K562 (cell line): ENCODE measurements around the gene TENM3. TPM values are rescaled to one million over a fixed set of nuclear protein-coding genes. Genes with fewer than 3 reads are reported as not detected.
A peak's percentile ranks its signal among the peaks of the same experiment; 100 is the strongest.

Source experiments
- ATAC-seq: fragments of 200-7000 bp; cut with Tn5 transposase; 3 replicates; pipeline ENCODE4 v1.9.1; 2020; ENCODE audit warnings: moderate library complexity
- BruUV-seq: library from RNA; stranded (reverse); fragments of 400-500 nt; replicated peaks from 2 replicates; lab custom pipeline; 2021; lab: Mats Ljungman, UMichigan
- CTCF ChIA-PET: fragments of 300-600 bp; formaldehyde crosslinking; extraction: SDS; loops from one replicate; lab custom pipeline; 2021; ENCODE audit warnings: low intra/inter-chr PET ratio; lab: Yijun Ruan, JAX
- POLR2A ChIA-PET: fragments of 300-600, 350-650 bp; sonication (Branson Sonifier 250); formaldehyde crosslinking; extraction: SDS; loops from one replicate; lab custom pipeline; 2021; ENCODE audit warnings: antibody characterized with exemption, inconsistent platforms; lab: Yijun Ruan, JAX
- DNase-seq, 4 experiments: peaks; one replicate each; pipeline versions ENCODE4 v3.0.0 to v3.0.0-alpha.2; 2011 to 2018; ENCODE audit warnings: low spot score in 3 of 4, mixed read lengths in 3 of 4; ENCODE audit errors: extremely low read depth in 1 of 4
- FAIRE-seq: peaks from 2 replicates; lab custom pipeline; 2011; peaks lifted over from hg19 to GRCh38; lab: Jason Lieb, UNC
- H2AFZ ChIP-seq: 2 replicates; pipeline ENCODE4 v1.6.0; 2011; ENCODE audit warnings: low read depth, low read length, control low read depth, inconsistent platforms
- H3K27ac ChIP-seq: fragments of 200-600 bp; 3 replicates; pipeline ENCODE4 v1.8.0; 2011; ENCODE audit warnings: low read depth, mild to moderate bottlenecking, control low read depth, inconsistent platforms, low read length, moderate library complexity, mixed read lengths; ENCODE audit errors: extremely low read depth
- H3K27me3 ChIP-seq, 2 experiments: fragments of 300-600 bp in 1 of 2; 2 replicates in 1 of 2; 3 replicates in 1 of 2; pipeline versions ENCODE4 v1.6.0 to v1.8.0; 2011; ENCODE audit warnings: inconsistent platforms in 2 of 2, low read length in 2 of 2, mild to moderate bottlenecking in 1 of 2, mixed read lengths in 1 of 2, moderate library complexity in 1 of 2; ENCODE audit not compliant: control insufficient read depth in 2 of 2, insufficient read depth in 2 of 2
- H3K36me3 ChIP-seq: fragments of 300-600 bp; 3 replicates; pipeline ENCODE4 v1.8.0; 2011; ENCODE audit warnings: mild to moderate bottlenecking, low read length, inconsistent platforms; ENCODE audit not compliant: control insufficient read depth, insufficient read depth
- H3K4me1 ChIP-seq, 2 experiments: fragments of 200-600 bp in 1 of 2; replicated peaks in 1 of 2; 2 replicates in 1 of 2; 3 replicates in 1 of 2; pipeline versions ENCODE4 v1.5.1 to v1.8.0; 2011; ENCODE audit warnings: inconsistent platforms in 2 of 2, low read length in 2 of 2, mild to moderate bottlenecking in 1 of 2, mixed read lengths in 1 of 2, moderate library complexity in 1 of 2; ENCODE audit not compliant: control insufficient read depth in 2 of 2, insufficient read depth in 2 of 2
- H3K4me2 ChIP-seq: 2 replicates; pipeline ENCODE4 v1.6.1; 2011; ENCODE audit warnings: low read length, control low read depth, inconsistent platforms, mixed read lengths; ENCODE audit not compliant: insufficient read depth
- H3K4me3 ChIP-seq: fragments of 200-600 bp; sonication (generic), shearing (Covaris generic); 2 replicates; pipeline ENCODE4 v1.5.1; 2016; ENCODE audit warnings: control low read depth, inconsistent platforms
- H3K79me2 ChIP-seq: fragments of 200-600 bp; 3 replicates; pipeline ENCODE4 v1.8.0; 2011; ENCODE audit warnings: low read length, inconsistent platforms; ENCODE audit not compliant: control insufficient read depth, insufficient read depth
- H3K9ac ChIP-seq, 2 experiments: 2 replicates each; pipeline versions ENCODE4 v1.6.0 to v1.6.1; 2011; ENCODE audit warnings: low read depth in 2 of 2, low read length in 2 of 2, control low read depth in 1 of 2, inconsistent platforms in 1 of 2, mild to moderate bottlenecking in 1 of 2, mixed read lengths in 1 of 2; ENCODE audit not compliant: insufficient read depth in 1 of 2
- H3K9me1 ChIP-seq: one replicate; pipeline ENCODE4 v1.6.0; 2011; ENCODE audit warnings: inconsistent platforms, mild to moderate bottlenecking, low read length, moderate library complexity; ENCODE audit not compliant: control insufficient read depth, insufficient read depth
- H3K9me3 ChIP-seq: replicated peaks from 2 replicates; pipeline ENCODE4 v1.5.1; 2011; ENCODE audit warnings: low read depth, low read length, inconsistent platforms; ENCODE audit not compliant: control insufficient read depth, insufficient read depth
- H4K20me1 ChIP-seq: replicated peaks from 2 replicates; pipeline ENCODE4 v1.6.1; 2011; ENCODE audit warnings: low read length, inconsistent platforms, mixed read lengths; ENCODE audit not compliant: control insufficient read depth, insufficient read depth
- WGBS: fragments of 100-300 bp; shearing (Covaris generic); methylation state at CpG from one replicate; pipeline ENCODE4 v1.1.6; 2016; ENCODE audit warnings: low coverage, mixed read lengths; ENCODE audit not compliant: insufficient coverage; ENCODE audit errors: missing lambda C conversion rate; 5-methylcytosine and 5-hydroxymethylcytosine counted together
- in situ Hi-C: fragments of 300-500 bp; cut with MboI; formaldehyde crosslinking; loops from 4 replicates; pipeline ENCODE4 v1.15.0; 2018; ENCODE audit warnings: inconsistent platforms, mixed read lengths
- intact Hi-C: fragments of 100-400 bp; cut with micrococcal nuclease; formaldehyde crosslinking; loops from 2 replicates; pipeline ENCODE4 v1.14.2; 2022
- polyA plus RNA-seq, 8 experiments: library from polyadenylated mRNA; depleted of rRNA in 4 of 8; stranded (reverse) in 5 of 8; unstranded in 3 of 8; fragments of >200 nt; fragmentation: Nextera tagmentation in 2 of 8; fragmentation: Illumina TruSeq in 1 of 8; extraction: Ambion mirVana in 2 of 8; extraction: Trizol in 1 of 8; gene quantifications; 2 replicates each; pipeline versions ENCODE4 v1.2.1 to v1.2.3, GENCODE V29; 2011 to 2014; ENCODE audit warnings: inconsistent platforms in 1 of 8, missing spikeins in 1 of 8
- total RNA-seq, 7 experiments: library from RNA; depleted of rRNA in 6 of 7; stranded (reverse); fragments of >200 nt in 6 of 7; fragmentation: Illumina TruSeq in 2 of 7; extraction: Trizol in 2 of 7; gene quantifications; 2 replicates each; pipeline versions ENCODE4 v1.2.1 to v1.2.3, GENCODE V29; 2011 to 2021; ENCODE audit warnings: low replicate concordance in 1 of 7
- TF ChIP-seq, protein P1 (sequence below): fragments of 250-450 bp; sonication (Bioruptor Pico); IDR thresholded peaks from 2 replicates; pipeline ENCODE4 v1.5.1; 2021; ENCODE audit warnings: mild to moderate bottlenecking
- TF ChIP-seq, protein P2 (sequence below), 2 experiments: fragments of 450-650 bp in 1 of 2; sonication (generic) in 1 of 2; formaldehyde crosslinking in 1 of 2; IDR thresholded peaks in 1 of 2; conservative IDR thresholded peaks in 1 of 2; 2 replicates each; pipeline versions ENCODE4 v1.6.1 to v1.8.1; 2016 to 2023; ENCODE audit warnings: mild to moderate bottlenecking in 2 of 2, moderate library complexity in 2 of 2, inconsistent platforms in 1 of 2, missing genetic modification reagents in 1 of 2
- TF ChIP-seq, protein P3 (sequence below), 2 experiments: IDR thresholded peaks; 2 replicates each; pipeline ENCODE4 v1.6.1; 2011; ENCODE audit warnings: borderline replicate concordance in 1 of 2, control low read depth in 1 of 2, low read depth in 1 of 2, low read length in 1 of 2, mild to moderate bottlenecking in 1 of 2, mixed read lengths in 1 of 2, moderate library complexity in 1 of 2; ENCODE audit not compliant: insufficient read depth in 1 of 2, insufficient read length in 1 of 2, poor library complexity in 1 of 2, severe bottlenecking in 1 of 2; ENCODE audit errors: extremely low read depth in 1 of 2

Gene TENM3
- total and polyA plus RNA-seq, 9 of the 15 experiments (the other 6 are each of a cell fraction or from before 2014, with no cell fraction given), result 0.01 to 0.02 TPM; not detected in 7

DNA sequence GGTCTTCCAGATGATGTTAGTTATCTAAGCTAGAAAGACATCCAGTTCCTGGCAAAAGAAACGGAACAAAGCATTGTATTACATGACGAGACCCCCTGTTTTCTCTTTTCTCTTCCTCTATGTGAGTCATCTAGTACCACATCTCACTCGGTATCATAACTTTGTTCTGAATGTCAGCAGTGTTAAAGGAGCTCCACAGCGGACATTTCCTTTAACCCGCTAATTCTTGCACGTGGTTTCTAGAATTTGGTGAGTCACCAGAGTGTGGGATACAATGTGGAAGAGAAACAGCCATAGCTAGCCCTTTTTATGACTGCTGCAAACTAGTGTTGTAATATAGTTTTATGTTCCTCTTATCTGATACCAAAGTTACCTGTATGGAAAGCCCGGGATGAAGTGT is 243.7 kb downstream of the TENM3 start:
- in situ Hi-C loops (no loop called here), intact Hi-C loops (no loop called here)
- CTCF ChIA-PET, result no interaction called here
- POLR2A ChIA-PET, result no interaction called here
- Histone ChIP-seq H4K20me1 (no peaks in the 10 kb centered on the region), H3K9me3 (no peaks in the 10 kb centered on the region), H3K27me3 (no peaks in the 10 kb centered on the region), H3K27ac (no peak overlapping the region), H3K9ac (no peak overlapping the region), H3K4me2 (no peak overlapping the region), H2AFZ (no peak overlapping the region), H3K4me3 (no peak overlapping the region), H3K79me2 (no peaks in the 10 kb centered on the region), H3K4me1 (no peaks in the 10 kb centered on the region), H3K36me3 (no peaks in the 10 kb centered on the region), H3K9me1 (no peaks in the 10 kb centered on the region)
- TF ChIP-seq, protein P1, sequence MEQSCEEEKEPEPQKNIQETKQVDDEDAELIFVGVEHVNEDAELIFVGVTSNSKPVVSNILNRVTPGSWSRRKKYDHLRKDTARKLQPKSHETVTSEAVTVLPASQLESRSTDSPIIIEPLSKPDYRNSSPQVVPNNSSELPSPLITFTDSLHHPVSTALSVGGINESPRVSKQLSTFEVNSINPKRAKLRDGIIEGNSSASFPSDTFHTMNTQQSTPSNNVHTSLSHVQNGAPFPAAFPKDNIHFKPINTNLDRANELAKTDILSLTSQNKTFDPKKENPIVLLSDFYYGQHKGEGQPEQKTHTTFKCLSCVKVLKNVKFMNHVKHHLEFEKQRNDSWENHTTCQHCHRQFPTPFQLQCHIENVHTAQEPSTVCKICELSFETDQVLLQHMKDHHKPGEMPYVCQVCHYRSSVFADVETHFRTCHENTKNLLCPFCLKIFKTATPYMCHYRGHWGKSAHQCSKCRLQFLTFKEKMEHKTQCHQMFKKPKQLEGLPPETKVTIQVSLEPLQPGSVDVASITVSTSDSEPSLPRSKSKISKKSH (CRISPR knock-in tag), result no peak
- TF ChIP-seq, protein P2, sequence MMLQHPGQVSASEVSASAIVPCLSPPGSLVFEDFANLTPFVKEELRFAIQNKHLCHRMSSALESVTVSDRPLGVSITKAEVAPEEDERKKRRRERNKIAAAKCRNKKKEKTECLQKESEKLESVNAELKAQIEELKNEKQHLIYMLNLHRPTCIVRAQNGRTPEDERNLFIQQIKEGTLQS (IDR thresholded peaks at IDR 0.05), result peak; percentile 24; the same call in 1 of the 2 replicates
- TF ChIP-seq, protein P2 (CRISPR knock-in tag; conservative IDR thresholded peaks at IDR 0.05), result no peak
- TF ChIP-seq, protein P3, sequence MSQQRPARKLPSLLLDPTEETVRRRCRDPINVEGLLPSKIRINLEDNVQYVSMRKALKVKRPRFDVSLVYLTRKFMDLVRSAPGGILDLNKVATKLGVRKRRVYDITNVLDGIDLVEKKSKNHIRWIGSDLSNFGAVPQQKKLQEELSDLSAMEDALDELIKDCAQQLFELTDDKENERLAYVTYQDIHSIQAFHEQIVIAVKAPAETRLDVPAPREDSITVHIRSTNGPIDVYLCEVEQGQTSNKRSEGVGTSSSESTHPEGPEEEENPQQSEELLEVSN (IDR thresholded peaks at IDR 0.05; ENCODE audit: borderline replicate concordance in 1 of 2, extremely low read depth in 1 of 2, insufficient read depth in 1 of 2, insufficient read length in 1 of 2, low read depth in 1 of 2, low read length in 1 of 2, poor library complexity in 1 of 2, severe bottlenecking in 1 of 2), result peak in 1 of 2 experiments; percentile 27
- no peak for DNase-seq
- no TSS peak for BruUV-seq
- WGBS, result 0% methylated on average over 7 of the region's 7 CpGs
- no peak for FAIRE-seq
- no peak for ATAC-seq
